K562 (cell line): ENCODE results near the gene HOXB8. TPM values are rescaled to one million over a fixed set of nuclear protein-coding genes. Genes with fewer than 3 reads are reported as not detected.

ENCODE experiments used
- CREM ChIP-seq: IDR thresholded peaks from 2 replicates; pipeline ENCODE4 v1.6.1; 2014; ENCODE audit warnings: antibody characterized with exemption, low read depth
- KDM5B ChIP-seq: fragments of 200-600 bp; sonication (generic); IDR thresholded peaks from 2 replicates; pipeline ENCODE4 v1.6.1; 2012; ENCODE audit warnings: low read depth, mild to moderate bottlenecking, moderate library complexity, low read length, control low read depth, inconsistent platforms; ENCODE audit not compliant: insufficient replicate concordance
- NCOA1 ChIP-seq: fragments of 450-650 bp; IDR thresholded peaks from 2 replicates; pipeline ENCODE4 v1.6.1; 2016; ENCODE audit warnings: low read depth
- POLR2A ChIP-seq: fragments of 450-650 bp; conservative IDR thresholded peaks from 2 replicates; pipeline ENCODE4 v1.6.1; 2016
- SMARCC2 ChIP-seq: fragments of 450-650 bp; IDR thresholded peaks from 2 replicates; pipeline ENCODE4 v1.6.1; 2017; ENCODE audit warnings: antibody characterized with exemption, moderate library complexity, mild to moderate bottlenecking, low read depth
- U2AF1 ChIP-seq: fragments of 200-400 bp; formaldehyde crosslinking; optimal IDR thresholded peaks from 2 replicates; pipeline ENCODE3; 2017; ENCODE audit warnings: mild to moderate bottlenecking, low read depth, low read length, moderate library complexity
- VEZF1 ChIP-seq: fragments of 200-800 bp; sonication (Bioruptor generic); IDR thresholded peaks from 2 replicates; pipeline ENCODE4 v1.6.1; 2017; ENCODE audit warnings: missing genetic modification characterization, missing compliant biosample characterization
- XRCC3 ChIP-seq: fragments of 450-650 bp; IDR thresholded peaks from 2 replicates; pipeline ENCODE4 v1.6.1; 2017; ENCODE audit warnings: mild to moderate bottlenecking, moderate library complexity
- ZNF239 ChIP-seq: fragments of 250-450 bp; sonication (Bioruptor Pico); IDR thresholded peaks from 2 replicates; pipeline ENCODE4 v1.4.0; 2020; ENCODE audit warnings: mild to moderate bottlenecking
- ZNF592 ChIP-seq: fragments of 450-650 bp; IDR thresholded peaks from 2 replicates; pipeline ENCODE4 v1.6.1; 2017; ENCODE audit warnings: antibody characterized with exemption, mild to moderate bottlenecking
- polyA plus RNA-seq, 8 experiments: library from polyadenylated mRNA; depleted of rRNA in 4 of 8; stranded (reverse) in 5 of 8; unstranded in 3 of 8; fragments of >200 nt; fragmentation: Nextera tagmentation in 2 of 8; fragmentation: Illumina TruSeq in 1 of 8; extraction: Ambion mirVana in 2 of 8; extraction: Trizol in 1 of 8; gene quantifications; 2 replicates each; pipeline versions ENCODE4 v1.2.1 to v1.2.3, GENCODE V29; 2011 to 2014; ENCODE audit warnings: inconsistent platforms in 1 of 8, missing spikeins in 1 of 8
- total RNA-seq, 7 experiments: library from RNA; depleted of rRNA in 6 of 7; stranded (reverse); fragments of >200 nt in 6 of 7; fragmentation: Illumina TruSeq in 2 of 7; extraction: Trizol in 2 of 7; gene quantifications; 2 replicates each; pipeline versions ENCODE4 v1.2.1 to v1.2.3, GENCODE V29; 2011 to 2021; ENCODE audit warnings: low replicate concordance in 1 of 7
- TF ChIP-seq, protein P1 (sequence below), 2 experiments: IDR thresholded peaks; 2 replicates each; pipeline ENCODE4 v1.6.1; 2011; ENCODE audit warnings: borderline replicate concordance in 1 of 2, control low read depth in 1 of 2, low read depth in 1 of 2, low read length in 1 of 2, mild to moderate bottlenecking in 1 of 2, mixed read lengths in 1 of 2, moderate library complexity in 1 of 2; ENCODE audit not compliant: insufficient read depth in 1 of 2, insufficient read length in 1 of 2, poor library complexity in 1 of 2, severe bottlenecking in 1 of 2; ENCODE audit errors: extremely low read depth in 1 of 2
- TF ChIP-seq, protein P2 (sequence below): sonication (generic); formaldehyde crosslinking; IDR thresholded peaks from 2 replicates; pipeline ENCODE4 v1.8.0; 2023; ENCODE audit warnings: missing genetic modification reagents, mild to moderate bottlenecking, borderline replicate concordance

The HOXB8 gene
- total and polyA plus RNA-seq, 9 of the 15 experiments (the other 6 are each of a cell fraction or from before 2014, with no cell fraction given), result 0.52 to 23.8 (median 3.6) TPM

- TF ChIP-seq U2AF1, result peak; percentile 14
- peak; percentile 48; the same call in 1 of the 2 replicates for TF ChIP-seq NCOA1
- TF ChIP-seq VEZF1 (CRISPR knock-in tag), result peak; percentile 65
- no peak for TF ChIP-seq XRCC3
- TF ChIP-seq SMARCC2, result 0 out of 2 replicates have a peak, but pooled peaks have one; percentile 39
- peak; percentile 63; the same call in 1 of the 2 replicates for TF ChIP-seq CREM
- peak; percentile 68 for TF ChIP-seq KDM5B
- TF ChIP-seq, protein P1, sequence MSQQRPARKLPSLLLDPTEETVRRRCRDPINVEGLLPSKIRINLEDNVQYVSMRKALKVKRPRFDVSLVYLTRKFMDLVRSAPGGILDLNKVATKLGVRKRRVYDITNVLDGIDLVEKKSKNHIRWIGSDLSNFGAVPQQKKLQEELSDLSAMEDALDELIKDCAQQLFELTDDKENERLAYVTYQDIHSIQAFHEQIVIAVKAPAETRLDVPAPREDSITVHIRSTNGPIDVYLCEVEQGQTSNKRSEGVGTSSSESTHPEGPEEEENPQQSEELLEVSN (IDR thresholded peaks at IDR 0.05; ENCODE audit: borderline replicate concordance in 1 of 2, extremely low read depth in 1 of 2, insufficient read depth in 1 of 2, insufficient read length in 1 of 2, low read depth in 1 of 2, low read length in 1 of 2, poor library complexity in 1 of 2, severe bottlenecking in 1 of 2), result peak in 1 of 2 experiments; percentile 33
- TF ChIP-seq, protein P2, sequence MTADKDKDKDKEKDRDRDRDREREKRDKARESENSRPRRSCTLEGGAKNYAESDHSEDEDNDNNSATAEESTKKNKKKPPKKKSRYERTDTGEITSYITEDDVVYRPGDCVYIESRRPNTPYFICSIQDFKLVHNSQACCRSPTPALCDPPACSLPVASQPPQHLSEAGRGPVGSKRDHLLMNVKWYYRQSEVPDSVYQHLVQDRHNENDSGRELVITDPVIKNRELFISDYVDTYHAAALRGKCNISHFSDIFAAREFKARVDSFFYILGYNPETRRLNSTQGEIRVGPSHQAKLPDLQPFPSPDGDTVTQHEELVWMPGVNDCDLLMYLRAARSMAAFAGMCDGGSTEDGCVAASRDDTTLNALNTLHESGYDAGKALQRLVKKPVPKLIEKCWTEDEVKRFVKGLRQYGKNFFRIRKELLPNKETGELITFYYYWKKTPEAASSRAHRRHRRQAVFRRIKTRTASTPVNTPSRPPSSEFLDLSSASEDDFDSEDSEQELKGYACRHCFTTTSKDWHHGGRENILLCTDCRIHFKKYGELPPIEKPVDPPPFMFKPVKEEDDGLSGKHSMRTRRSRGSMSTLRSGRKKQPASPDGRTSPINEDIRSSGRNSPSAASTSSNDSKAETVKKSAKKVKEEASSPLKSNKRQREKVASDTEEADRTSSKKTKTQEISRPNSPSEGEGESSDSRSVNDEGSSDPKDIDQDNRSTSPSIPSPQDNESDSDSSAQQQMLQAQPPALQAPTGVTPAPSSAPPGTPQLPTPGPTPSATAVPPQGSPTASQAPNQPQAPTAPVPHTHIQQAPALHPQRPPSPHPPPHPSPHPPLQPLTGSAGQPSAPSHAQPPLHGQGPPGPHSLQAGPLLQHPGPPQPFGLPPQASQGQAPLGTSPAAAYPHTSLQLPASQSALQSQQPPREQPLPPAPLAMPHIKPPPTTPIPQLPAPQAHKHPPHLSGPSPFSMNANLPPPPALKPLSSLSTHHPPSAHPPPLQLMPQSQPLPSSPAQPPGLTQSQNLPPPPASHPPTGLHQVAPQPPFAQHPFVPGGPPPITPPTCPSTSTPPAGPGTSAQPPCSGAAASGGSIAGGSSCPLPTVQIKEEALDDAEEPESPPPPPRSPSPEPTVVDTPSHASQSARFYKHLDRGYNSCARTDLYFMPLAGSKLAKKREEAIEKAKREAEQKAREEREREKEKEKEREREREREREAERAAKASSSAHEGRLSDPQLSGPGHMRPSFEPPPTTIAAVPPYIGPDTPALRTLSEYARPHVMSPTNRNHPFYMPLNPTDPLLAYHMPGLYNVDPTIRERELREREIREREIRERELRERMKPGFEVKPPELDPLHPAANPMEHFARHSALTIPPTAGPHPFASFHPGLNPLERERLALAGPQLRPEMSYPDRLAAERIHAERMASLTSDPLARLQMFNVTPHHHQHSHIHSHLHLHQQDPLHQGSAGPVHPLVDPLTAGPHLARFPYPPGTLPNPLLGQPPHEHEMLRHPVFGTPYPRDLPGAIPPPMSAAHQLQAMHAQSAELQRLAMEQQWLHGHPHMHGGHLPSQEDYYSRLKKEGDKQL (CRISPR knock-in tag), result no peak
- 0 out of 2 replicates have a peak, but pooled peaks have one; percentile 28 for TF ChIP-seq ZNF239
- TF ChIP-seq POLR2A, result 0 out of 2 replicates have a peak, but pooled peaks have one; percentile 35
- peak; percentile 28 for TF ChIP-seq ZNF592
These were observed 35.1 kb downstream of the HOXB8 start (continued) for GRCh38 chr17:48579760-48580554.
